Measurements from ENCODE around the gene BOK. TPM values are rescaled to one million over a fixed set of nuclear protein-coding genes. Genes with fewer than 3 reads are reported as not detected.
A peak's percentile ranks its signal among the peaks of the same experiment; 100 is the strongest.

Gene BOK
- total RNA-seq, 1 experiment from 2014 or later = 30.2 TPM

- ChIA-PET POLR2A (ENCODE audit: unreplicated experiment) (no interaction called here), CTCF (no interaction called here)
- Histone ChIP-seq H2AFZ (ENCODE audit: low read length) (no peak overlapping the region), H3K79me2 (ENCODE audit: low read length) (peaks cover 19% of the 10 kb centered on the region), H4K20me1 (ENCODE audit: low read length) (no peaks in the 10 kb centered on the region), H3K9me2 (replicated peaks; ENCODE audit: low read length) (no peaks in the 10 kb centered on the region), H3K4me1 (ENCODE audit: insufficient read depth, low read length) (peaks cover 11% of the 10 kb centered on the region), H3F3A (ENCODE audit: low read length, unreplicated experiment) (no peaks in the 10 kb centered on the region), H3K27me3 (ENCODE audit: low read length) (no peaks in the 10 kb centered on the region), H3K9ac (ENCODE audit: low read length) (no peak overlapping the region), H3K4me2 (ENCODE audit: low read length) (no peak overlapping the region), H3K36me3 (ENCODE audit: low read depth, low read length) (no peaks in the 10 kb centered on the region), H3K27ac (ENCODE audit: low read length) (no peak overlapping the region), H3K4me3 (ENCODE audit: low read length) (no peak overlapping the region), H3K9me3 (ENCODE audit: low read length) (no peaks in the 10 kb centered on the region)
- TF ChIP-seq CTCF (conservative IDR thresholded peaks at IDR 0.05; ENCODE audit: low read depth, low read length) (no peak), EZH2phosphoT487 (IDR thresholded peaks at IDR 0.05; ENCODE audit: borderline replicate concordance, low read length) (no peak), EZH2 (IDR thresholded peaks at IDR 0.05; ENCODE audit: low read length, unreplicated experiment) (no peak)
- DNase-seq (no peak), ATAC-seq (no peak)
- TSS peak; percentile 14 for BruUV-seq (replicated peaks)
- intact Hi-C loops (cut with micrococcal nuclease) = no loop called here
These were observed 47.3 kb upstream of the BOK start for GRCh38 chr2:241511091-241511741.

- CTCF ChIA-PET = no interaction called here
- TF ChIP-seq EZH2 (IDR thresholded peaks at IDR 0.05; ENCODE audit: low read length, unreplicated experiment) (no peak), EZH2phosphoT487 (IDR thresholded peaks at IDR 0.05; ENCODE audit: borderline replicate concordance, low read length) (no peak), CTCF (conservative IDR thresholded peaks at IDR 0.05; ENCODE audit: low read depth, low read length) (no peak)
- no peak overlapping the region for H3K9ac ChIP-seq (ENCODE audit: low read length)
- no peaks in the 10 kb centered on the region for H3F3A ChIP-seq (ENCODE audit: low read length, unreplicated experiment)
- ATAC-seq (no peak), DNase-seq (no peak)
- H3K27ac ChIP-seq (ENCODE audit: low read length) = no peak overlapping the region
- H3K36me3 ChIP-seq (ENCODE audit: low read depth, low read length) = no peaks in the 10 kb centered on the region
- H3K4me3 ChIP-seq (ENCODE audit: low read length) = no peak overlapping the region
- POLR2A ChIA-PET (ENCODE audit: unreplicated experiment) = no interaction called here
- no peaks in the 10 kb centered on the region for H3K79me2 ChIP-seq (ENCODE audit: low read length)
- no peaks in the 10 kb centered on the region for H3K4me1 ChIP-seq (ENCODE audit: insufficient read depth, low read length)
- no TSS peak for BruUV-seq (replicated peaks)
- H3K4me2 ChIP-seq (ENCODE audit: low read length) = no peak overlapping the region
- H4K20me1 ChIP-seq (ENCODE audit: low read length) = no peaks in the 10 kb centered on the region
- H2AFZ ChIP-seq (ENCODE audit: low read length) = no peak overlapping the region
- intact Hi-C loops (cut with micrococcal nuclease) = no loop called here
- H3K27me3 ChIP-seq (ENCODE audit: low read length) = no peaks in the 10 kb centered on the region
- H3K9me3 ChIP-seq (ENCODE audit: low read length) = no peaks in the 10 kb centered on the region
- H3K9me2 ChIP-seq (replicated peaks; ENCODE audit: low read length) = no peaks in the 10 kb centered on the region
These were observed 44.0 kb upstream of the BOK start for GRCh38 chr2:241514553-241514952.

GRCh38 chr2:241514986-241515737 lies 43.4 kb upstream of the BOK start:
- CTCF ChIA-PET = no interaction called here
- Histone ChIP-seq H3F3A (ENCODE audit: low read length, unreplicated experiment) (no peaks in the 10 kb centered on the region), H2AFZ (ENCODE audit: low read length) (no peak overlapping the region), H3K4me1 (ENCODE audit: insufficient read depth, low read length) (no peaks in the 10 kb centered on the region), H3K79me2 (ENCODE audit: low read length) (no peaks in the 10 kb centered on the region), H3K27me3 (ENCODE audit: low read length) (no peaks in the 10 kb centered on the region), H3K4me3 (ENCODE audit: low read length) (no peak overlapping the region), H4K20me1 (ENCODE audit: low read length) (no peaks in the 10 kb centered on the region), H3K36me3 (ENCODE audit: low read depth, low read length) (no peaks in the 10 kb centered on the region), H3K9me3 (ENCODE audit: low read length) (no peaks in the 10 kb centered on the region), H3K9ac (ENCODE audit: low read length) (no peak overlapping the region), H3K27ac (ENCODE audit: low read length) (no peak overlapping the region), H3K9me2 (replicated peaks; ENCODE audit: low read length) (no peaks in the 10 kb centered on the region), H3K4me2 (ENCODE audit: low read length) (no peak overlapping the region)
- POLR2A ChIA-PET (ENCODE audit: unreplicated experiment) = no interaction called here
- BruUV-seq (replicated peaks) = no TSS peak
- no peak for ATAC-seq
- TF ChIP-seq EZH2 (IDR thresholded peaks at IDR 0.05; ENCODE audit: low read length, unreplicated experiment) (no peak), EZH2phosphoT487 (IDR thresholded peaks at IDR 0.05; ENCODE audit: borderline replicate concordance, low read length) (no peak), CTCF (conservative IDR thresholded peaks at IDR 0.05; ENCODE audit: low read depth, low read length) (no peak)
- intact Hi-C loops (cut with micrococcal nuclease) = no loop called here
- no peak for DNase-seq

All from PC-3 (cell line).